DOHH2 (cell line): ENCODE results near the gene B4GALT1.

Source experiments
- H3F3A ChIP-seq: fragments of 200-600 bp; sonication (generic), shearing (Covaris generic); 2 replicates; pipeline ENCODE4 v1.6.0; 2016; ENCODE audit warnings: antibody characterized with exemption, mild to moderate bottlenecking; ENCODE audit not compliant: control insufficient read depth, insufficient read depth
- H3K27ac ChIP-seq: fragments of 200-600 bp; sonication (generic); 2 replicates; pipeline ENCODE4 v1.5.1; 2014; ENCODE audit warnings: low read depth, mild to moderate bottlenecking, low read length, moderate library complexity
- H3K27me3 ChIP-seq: fragments of 200-600 bp; sonication (generic); 2 replicates; pipeline ENCODE4 v1.6.1; 2014; ENCODE audit warnings: mild to moderate bottlenecking, low read length, mixed read lengths; ENCODE audit not compliant: control insufficient read depth
- H3K36me3 ChIP-seq: fragments of 200-600 bp; sonication (generic); 2 replicates; pipeline ENCODE4 v1.6.1; 2014; ENCODE audit warnings: mild to moderate bottlenecking, low read length, moderate library complexity, mixed read lengths; ENCODE audit not compliant: control insufficient read depth
- H3K4me1 ChIP-seq: fragments of 200-600 bp; sonication (generic); 2 replicates; pipeline ENCODE4 v1.6.1; 2014; ENCODE audit warnings: mild to moderate bottlenecking, low read length, mixed read lengths; ENCODE audit not compliant: control insufficient read depth
- H3K4me2 ChIP-seq: fragments of 200-600 bp; sonication (generic); 2 replicates; pipeline ENCODE4 v1.6.0; 2014; ENCODE audit warnings: mild to moderate bottlenecking, low read length, moderate library complexity
- H3K4me3 ChIP-seq: fragments of 200-600 bp; sonication (generic); 2 replicates; pipeline ENCODE4 v1.5.1; 2014; ENCODE audit warnings: mild to moderate bottlenecking, low read length, mixed read lengths
- H3K79me2 ChIP-seq: fragments of 200-600 bp; sonication (generic); 2 replicates; pipeline ENCODE4 v1.6.1; 2014; ENCODE audit warnings: mild to moderate bottlenecking, low read length, mixed read lengths; ENCODE audit not compliant: control insufficient read depth
- H3K9me2 ChIP-seq: fragments of 200-600 bp; sonication (generic); replicated peaks from 2 replicates; pipeline ENCODE4 v1.6.1; 2014; ENCODE audit warnings: mild to moderate bottlenecking, low read length, mixed read lengths; ENCODE audit not compliant: control insufficient read depth
- H3K9me3 ChIP-seq: fragments of 200-600 bp; sonication (generic); 2 replicates; pipeline ENCODE4 v1.6.1; 2014; ENCODE audit warnings: antibody characterized with exemption, low read length, mixed read lengths; ENCODE audit not compliant: control insufficient read depth, insufficient read depth
- H4K20me1 ChIP-seq: fragments of 200-600 bp; sonication (generic); 2 replicates; pipeline ENCODE4 v1.6.0; 2014; ENCODE audit warnings: low read depth, mild to moderate bottlenecking, antibody characterized with exemption, low read length, moderate library complexity; ENCODE audit not compliant: control insufficient read depth, insufficient read depth
- EZH2phosphoT487 ChIP-seq: fragments of 200-600 bp; sonication (generic); IDR thresholded peaks from 2 replicates; pipeline ENCODE4 v1.6.1; 2017; ENCODE audit warnings: borderline replicate concordance, mild to moderate bottlenecking, antibody characterized with exemption, low read length, moderate library complexity, mixed read lengths
- TF ChIP-seq, protein P1 (sequence below): fragments of 200-600 bp; sonication (generic); IDR thresholded peaks from one replicate; pipeline ENCODE4 v1.5.1; 2014; ENCODE audit warnings: antibody characterized with exemption, mild to moderate bottlenecking, low read depth, low read length; ENCODE audit not compliant: poor library complexity, severe bottlenecking

The B4GALT1 gene

DNA sequence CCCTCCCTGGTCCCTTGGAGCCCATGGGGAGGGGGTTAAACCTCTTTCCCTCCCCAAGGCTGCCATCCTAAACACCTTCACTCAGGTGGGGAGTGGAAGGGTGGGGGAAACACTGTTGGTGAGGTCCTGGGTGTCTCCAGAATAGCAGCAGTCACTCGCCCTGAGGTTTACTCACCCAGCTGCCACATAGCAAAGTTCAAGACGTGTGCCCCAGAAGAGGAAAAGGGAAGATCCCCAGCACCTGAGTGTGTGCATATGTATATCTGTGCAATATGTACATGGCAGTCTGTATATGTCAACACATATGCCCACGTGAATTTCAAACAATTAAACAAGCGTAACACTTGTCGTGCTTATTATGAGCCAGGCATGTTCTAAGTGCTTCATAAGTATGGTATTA is 59.4 kb downstream of the B4GALT1 start:
- Histone ChIP-seq H3K9me3 (no peaks in the 10 kb centered on the region), H3K9me2 (no peaks in the 10 kb centered on the region), H4K20me1 (no peaks in the 10 kb centered on the region), H3K27ac (no peak overlapping the region), H3K36me3 (peaks cover 2% of the 10 kb centered on the region; the same call in 1 of the 2 replicates), H3K4me3 (no peak overlapping the region), H3F3A (no peaks in the 10 kb centered on the region), H3K27me3 (no peaks in the 10 kb centered on the region), H3K4me2 (no peak overlapping the region), H3K4me1 (peaks cover 11% of the 10 kb centered on the region), H3K79me2 (no peaks in the 10 kb centered on the region)
- no peak for TF ChIP-seq EZH2phosphoT487
- TF ChIP-seq, protein P1, sequence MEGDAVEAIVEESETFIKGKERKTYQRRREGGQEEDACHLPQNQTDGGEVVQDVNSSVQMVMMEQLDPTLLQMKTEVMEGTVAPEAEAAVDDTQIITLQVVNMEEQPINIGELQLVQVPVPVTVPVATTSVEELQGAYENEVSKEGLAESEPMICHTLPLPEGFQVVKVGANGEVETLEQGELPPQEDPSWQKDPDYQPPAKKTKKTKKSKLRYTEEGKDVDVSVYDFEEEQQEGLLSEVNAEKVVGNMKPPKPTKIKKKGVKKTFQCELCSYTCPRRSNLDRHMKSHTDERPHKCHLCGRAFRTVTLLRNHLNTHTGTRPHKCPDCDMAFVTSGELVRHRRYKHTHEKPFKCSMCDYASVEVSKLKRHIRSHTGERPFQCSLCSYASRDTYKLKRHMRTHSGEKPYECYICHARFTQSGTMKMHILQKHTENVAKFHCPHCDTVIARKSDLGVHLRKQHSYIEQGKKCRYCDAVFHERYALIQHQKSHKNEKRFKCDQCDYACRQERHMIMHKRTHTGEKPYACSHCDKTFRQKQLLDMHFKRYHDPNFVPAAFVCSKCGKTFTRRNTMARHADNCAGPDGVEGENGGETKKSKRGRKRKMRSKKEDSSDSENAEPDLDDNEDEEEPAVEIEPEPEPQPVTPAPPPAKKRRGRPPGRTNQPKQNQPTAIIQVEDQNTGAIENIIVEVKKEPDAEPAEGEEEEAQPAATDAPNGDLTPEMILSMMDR = no peak

DNA sequence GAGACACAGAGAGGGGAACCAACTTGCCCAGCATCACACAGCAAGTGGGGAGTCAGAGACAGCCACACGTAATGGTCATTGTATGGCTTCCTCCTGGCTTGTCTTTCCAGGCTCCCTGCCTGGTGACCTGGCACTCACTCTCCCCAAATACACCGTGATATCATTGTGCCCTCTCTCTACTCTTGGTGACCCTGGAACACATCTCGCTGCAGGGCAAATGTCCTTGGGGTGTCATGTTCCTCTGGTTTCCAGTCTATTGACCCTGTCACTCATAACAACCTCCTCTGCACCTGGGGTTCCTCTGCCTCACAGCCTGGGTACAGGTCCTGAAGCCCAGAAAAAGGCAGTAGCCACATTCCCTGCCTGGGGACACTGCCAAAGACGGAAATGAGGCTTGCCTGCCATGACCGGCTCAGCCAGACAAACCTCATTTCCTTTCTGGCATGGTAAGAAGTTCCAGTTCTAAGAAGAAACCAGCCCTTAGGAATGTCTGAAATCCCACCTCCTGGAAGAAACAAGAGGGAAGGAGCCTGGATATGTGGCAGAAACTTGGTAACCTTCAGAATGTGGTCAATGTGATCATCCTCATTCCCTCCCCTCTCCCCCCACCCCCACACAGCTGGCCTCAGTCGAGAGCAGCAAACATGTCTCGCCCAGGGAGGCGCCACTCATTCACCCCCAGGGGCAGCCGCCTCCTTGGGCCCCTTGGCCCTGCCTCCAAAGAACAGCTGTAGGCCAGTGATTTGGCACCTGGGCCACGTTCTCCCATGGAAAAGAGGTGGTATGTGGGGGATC is 60.1 kb downstream of the B4GALT1 start:
- Histone ChIP-seq H3K27me3 (no peaks in the 10 kb centered on the region), H3K36me3 (no peaks in the 10 kb centered on the region), H3K79me2 (no peaks in the 10 kb centered on the region), H3K4me1 (peaks cover 11% of the 10 kb centered on the region), H3K4me3 (no peak overlapping the region), H3K27ac (no peak overlapping the region), H3K9me2 (no peaks in the 10 kb centered on the region), H3K4me2 (no peak overlapping the region), H3K9me3 (no peaks in the 10 kb centered on the region), H3F3A (no peaks in the 10 kb centered on the region), H4K20me1 (no peaks in the 10 kb centered on the region)
- TF ChIP-seq, protein P1 = no peak
- TF ChIP-seq EZH2phosphoT487 = no peak

DNA sequence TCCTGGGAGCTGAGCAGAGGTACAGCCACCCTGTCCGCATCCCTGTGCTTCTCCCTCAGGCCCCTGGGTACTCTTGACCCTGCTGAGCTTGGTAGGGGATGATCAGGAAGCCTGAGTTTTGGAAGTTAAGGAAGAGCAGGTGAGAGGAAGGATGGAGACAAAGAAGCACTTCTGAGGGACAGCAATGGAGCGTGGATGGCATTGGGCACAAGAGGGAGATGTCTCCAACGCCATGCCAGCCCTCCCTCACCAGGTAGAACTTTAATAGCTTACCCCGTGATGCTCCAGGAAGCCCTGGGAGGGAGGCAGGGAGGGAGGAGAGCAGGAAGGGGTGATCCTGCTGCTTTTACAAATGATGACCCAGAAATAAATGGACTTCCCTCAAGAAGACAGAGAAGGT is 60.8 kb downstream of the B4GALT1 start:
- Histone ChIP-seq H3K27me3 (no peaks in the 10 kb centered on the region), H3F3A (no peaks in the 10 kb centered on the region), H3K4me2 (no peak overlapping the region)

More for the DNA sequence above, 60.8 kb downstream of the B4GALT1 start:
- TF ChIP-seq, protein P1 = no peak
- TF ChIP-seq EZH2phosphoT487 = no peak
- Histone ChIP-seq H3K27ac (no peak overlapping the region), H3K9me3 (no peaks in the 10 kb centered on the region), H3K9me2 (no peaks in the 10 kb centered on the region), H3K4me1 (peaks cover 11% of the 10 kb centered on the region), H3K36me3 (no peaks in the 10 kb centered on the region), H4K20me1 (no peaks in the 10 kb centered on the region), H3K79me2 (no peaks in the 10 kb centered on the region), H3K4me3 (no peak overlapping the region)
